OCI-M2 (cell line): ENCODE data around the gene ZNG1A.
"Not testable (repeated sequence)": the region's sequence is repeated elsewhere in the genome, so short reads cannot be mapped to it uniquely, and the experiment has no call there.

Experiments used
- DNase-seq: peaks from one replicate; lab custom pipeline; 2025; ENCODE audit not compliant: unreplicated experiment; lab: John Stamatoyannopoulos, UW

The ZNG1A gene

DNA sequence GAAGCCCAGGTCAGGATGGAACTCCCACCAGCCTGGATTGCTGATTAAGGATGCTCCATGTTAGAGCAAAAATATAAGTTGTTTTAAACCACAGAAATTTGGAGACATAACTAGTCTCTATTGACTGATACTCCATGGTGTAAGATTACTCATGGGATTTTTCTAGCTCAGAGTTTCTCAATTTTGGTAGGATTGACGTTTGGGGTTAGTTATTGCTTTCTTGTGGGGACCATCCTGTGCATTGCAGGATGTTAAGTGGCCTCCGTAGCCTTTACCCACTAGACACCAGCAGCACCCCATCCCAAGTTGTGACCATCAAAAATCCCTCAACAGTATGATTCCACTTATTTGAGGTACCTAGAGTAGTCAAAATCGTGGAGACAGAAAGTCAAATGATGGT, 80.1 kb downstream of the ZNG1A start:
- not testable (repeated sequence) for DNase-seq

DNA sequence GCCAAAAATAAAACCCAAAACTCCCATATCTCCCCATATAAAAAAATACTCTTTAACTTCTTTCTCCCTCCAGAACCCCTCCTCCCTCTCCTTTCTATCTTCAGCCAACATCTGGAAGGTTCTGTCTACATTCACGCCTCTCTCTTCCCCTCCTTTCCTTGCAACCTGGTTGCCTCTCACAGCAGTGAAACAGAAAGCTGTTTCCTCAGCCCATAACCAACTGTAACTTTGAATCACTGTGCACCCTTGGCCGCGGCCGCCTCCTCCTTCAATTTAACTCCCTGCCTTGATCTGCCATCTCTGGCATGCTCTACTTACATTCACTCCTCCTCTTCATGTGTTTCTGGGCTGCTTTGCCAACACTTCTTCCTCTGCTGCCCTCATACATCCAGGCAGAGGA, 83.9 kb downstream of the ZNG1A start:
- DNase-seq = not testable (repeated sequence)

DNA sequence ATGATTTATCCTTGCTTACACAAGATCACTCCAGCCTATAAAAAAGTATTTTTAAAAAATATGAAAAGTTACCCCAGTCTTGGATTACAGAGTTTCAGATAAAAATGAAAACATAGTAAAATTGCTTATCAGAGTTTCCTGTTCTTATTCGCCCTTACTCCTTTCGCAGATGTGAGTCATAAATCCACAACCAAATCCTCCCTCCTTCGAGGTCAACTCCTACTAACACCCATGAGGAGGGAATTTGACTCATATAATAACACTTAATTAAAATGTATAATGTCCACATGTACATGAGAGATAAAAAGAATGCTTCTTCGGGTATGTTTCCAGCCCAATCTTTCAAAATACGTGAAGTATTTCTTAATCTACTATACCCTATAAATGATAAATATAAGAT, 84.5 kb downstream of the ZNG1A start:
- DNase-seq = not testable (repeated sequence)

DNA sequence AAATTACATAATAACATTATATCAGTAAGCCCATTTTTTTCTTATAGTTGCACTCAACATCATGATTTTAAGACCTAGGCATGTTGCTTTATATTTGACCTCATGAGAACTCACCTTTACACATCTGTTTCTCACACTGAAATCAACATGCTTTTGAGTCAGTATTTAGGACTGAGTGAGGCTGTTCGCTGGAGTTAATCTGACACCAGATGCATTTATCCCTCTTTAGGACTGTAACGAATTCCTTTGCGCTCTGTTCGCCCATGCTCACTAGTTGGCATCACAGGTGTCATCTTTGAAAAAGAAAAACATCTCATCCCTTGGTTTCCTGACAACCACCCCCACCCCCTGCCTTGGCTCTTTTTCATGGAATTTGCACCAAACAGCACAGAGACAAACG, 84.9 kb downstream of the ZNG1A start:
- DNase-seq = not testable (repeated sequence)

DNA sequence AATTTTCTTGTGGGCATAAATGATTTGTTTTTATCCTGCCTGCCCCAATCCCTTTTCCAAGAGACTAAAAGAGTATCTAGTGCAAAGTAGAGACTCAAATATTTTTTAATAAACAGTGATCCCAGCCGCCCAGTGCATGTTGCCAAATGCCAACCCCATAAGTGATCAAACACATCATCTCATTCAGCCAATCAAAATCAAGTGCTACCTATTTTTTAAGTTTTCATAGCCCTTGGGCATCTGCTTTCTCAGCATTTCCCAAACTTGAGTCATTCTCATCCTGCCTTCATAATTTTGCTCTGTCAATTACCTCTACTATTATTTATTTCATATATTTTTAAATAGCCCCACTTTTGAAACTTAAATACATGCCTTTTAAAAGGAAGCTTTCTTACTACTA, 88.0 kb downstream of the ZNG1A start:
- not testable (repeated sequence) for DNase-seq

DNA sequence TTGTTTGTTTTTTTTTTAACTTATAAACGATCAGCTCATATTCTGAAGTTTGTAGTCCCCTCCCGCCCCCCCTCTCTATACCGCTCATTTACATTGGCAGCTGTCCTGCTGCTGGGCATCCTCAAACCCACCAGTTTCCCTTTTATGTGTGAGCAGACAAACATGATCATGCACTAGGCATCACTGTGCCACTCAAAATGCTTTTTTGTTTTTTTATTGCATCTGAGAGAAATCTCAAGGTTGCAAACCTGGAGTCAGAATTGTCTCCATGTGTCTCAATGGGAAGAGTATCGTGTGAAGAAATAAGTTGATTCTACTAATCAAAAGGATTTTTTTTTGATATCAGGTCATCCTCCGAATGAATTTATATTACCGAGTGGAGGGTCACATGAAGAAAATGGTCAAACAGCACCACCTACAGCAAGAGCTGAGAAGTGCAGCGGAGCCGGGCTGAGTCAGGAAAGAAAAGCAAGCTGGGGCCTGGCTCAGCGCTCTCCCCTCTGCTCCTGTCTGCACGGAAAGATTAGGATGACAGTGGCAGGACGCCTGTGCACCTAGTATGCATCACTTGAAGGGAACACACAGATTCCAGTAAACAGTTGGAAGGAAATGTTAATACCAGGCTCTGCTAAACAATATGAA, 90.3 kb downstream of the ZNG1A start:
- DNase-seq = not testable (repeated sequence)

DNA sequence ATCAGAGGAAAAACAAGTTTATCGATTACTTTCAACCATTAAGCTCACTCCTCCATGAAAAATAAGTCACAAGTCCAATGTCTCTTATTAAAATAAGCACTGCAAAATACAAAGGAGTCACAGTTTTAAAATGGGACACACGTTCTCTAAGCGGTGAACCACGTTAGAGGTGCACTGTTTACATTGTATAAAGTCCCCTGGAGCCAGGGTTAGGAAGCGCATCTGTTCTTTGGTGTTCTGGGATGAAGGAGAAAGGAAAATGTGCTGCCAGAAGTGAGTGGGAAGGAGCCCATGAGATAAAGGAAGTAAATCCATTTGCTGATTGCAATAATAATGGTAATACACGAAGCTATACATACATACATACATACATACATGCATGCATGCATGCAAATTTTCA, 91.0 kb downstream of the ZNG1A start:
- DNase-seq = not testable (repeated sequence)

DNA sequence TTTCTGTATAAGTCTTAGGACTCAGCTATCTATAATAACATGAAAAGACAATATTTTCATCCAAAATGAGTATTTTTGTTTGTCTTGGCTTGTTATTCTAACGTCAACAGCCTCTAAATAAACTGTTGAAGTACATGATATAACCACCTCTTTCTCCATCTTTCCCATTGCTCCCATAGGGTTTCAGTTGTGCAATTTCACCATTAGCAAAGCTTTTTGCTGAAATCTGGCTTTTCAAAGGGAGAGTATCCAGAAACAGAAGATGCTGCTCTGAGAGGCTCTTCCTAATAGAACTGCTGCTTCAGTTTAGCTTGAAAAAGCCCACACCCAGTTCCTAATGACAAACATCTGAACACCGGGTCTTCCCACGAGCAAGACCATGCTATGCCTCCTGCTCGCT, 91.8 kb downstream of the ZNG1A start:
- not testable (repeated sequence) for DNase-seq

DNA sequence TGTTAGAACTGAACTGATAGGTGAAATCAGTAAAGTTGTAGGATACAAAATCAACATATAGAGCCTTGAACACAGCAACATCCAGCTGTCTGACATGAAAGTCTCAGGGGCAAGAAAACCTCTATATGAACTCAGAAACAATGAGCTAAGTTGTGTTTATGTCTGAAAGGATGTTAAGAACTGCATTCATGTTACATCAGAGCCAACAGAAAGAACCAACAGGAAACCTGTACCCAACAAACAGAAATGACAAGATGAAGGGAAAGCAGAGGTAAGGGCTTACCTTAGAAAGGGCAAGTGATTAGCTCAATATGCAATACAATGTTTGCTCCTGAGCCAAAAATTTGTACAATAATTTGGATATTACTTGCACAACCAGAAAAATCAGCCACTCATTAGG, 92.2 kb downstream of the ZNG1A start:
- not testable (repeated sequence) for DNase-seq

DNA sequence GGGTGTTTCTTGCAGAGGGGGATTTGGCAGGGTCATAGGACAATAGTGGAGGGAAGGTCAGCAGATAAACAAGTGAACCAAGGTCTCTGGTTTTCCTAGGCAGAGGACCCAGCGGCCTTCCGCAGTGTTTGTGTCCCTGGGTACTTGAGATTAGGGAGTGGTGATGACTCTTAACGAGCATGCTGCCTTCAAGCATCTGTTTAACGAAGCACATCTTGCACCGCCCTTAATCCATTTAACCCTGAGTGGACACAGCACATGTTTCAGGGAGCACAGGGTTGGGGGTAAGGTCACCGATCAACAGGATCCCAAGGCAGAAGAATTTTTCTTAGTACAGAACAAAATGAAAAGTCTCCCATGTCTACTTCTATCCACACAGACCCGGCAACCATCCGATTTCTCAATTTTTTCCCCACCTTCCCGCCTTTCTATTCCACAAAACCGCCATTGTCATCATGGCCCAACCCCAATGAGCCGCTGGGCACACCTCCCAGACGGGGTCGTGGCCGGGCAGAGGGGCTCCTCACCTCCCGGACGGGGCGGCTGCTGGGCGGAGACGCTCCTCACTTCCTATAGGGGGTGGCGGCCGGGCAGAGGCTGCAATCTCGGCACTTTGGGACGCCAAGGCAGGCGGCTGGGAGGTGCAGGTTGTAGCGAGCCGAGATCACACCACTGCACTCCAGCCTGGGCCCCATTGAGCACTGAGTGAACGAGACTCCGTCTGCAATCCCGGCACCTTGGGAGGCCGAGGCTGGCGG, 95.7 kb downstream of the ZNG1A start:
- not testable (repeated sequence) for DNase-seq

DNA sequence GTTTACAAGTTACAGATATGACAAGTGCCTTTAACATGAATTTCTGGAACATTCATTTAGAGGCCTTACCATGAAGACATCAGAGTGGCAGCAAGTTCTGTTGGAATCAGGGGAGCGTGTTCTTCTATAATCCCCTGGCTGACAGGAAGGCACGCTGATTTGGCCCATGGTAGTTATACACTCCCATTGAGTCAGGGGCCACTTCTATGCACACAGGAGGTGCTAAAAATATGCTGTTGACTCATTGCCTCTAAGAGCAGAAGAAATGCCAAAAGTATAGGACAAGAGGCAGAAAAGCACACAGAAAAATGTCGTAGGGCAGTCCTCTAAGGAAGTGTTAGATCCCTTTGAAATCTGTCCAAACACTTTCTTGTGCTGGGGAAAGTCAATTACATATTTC, 100.5 kb downstream of the ZNG1A start:
- not testable (repeated sequence) for DNase-seq

DNA sequence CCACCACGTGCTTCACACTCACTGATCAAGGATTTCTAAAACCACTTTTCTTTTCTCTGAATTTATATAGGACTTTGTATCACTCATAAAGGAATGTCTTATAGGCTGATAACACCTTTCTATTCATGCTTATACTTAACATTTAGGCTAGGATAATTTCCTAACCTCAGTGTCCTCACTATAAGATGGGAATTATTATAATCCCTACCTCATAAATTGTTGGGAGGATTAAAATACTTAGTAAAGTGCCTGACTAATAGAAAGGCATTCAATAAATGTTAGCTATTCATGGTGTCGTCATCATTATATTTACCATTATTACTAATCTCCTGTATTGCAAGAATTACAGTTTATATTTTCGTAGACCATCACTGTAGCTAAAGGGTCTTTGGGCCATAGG, 102.5 kb downstream of the ZNG1A start:
- DNase-seq = not testable (repeated sequence)

DNA sequence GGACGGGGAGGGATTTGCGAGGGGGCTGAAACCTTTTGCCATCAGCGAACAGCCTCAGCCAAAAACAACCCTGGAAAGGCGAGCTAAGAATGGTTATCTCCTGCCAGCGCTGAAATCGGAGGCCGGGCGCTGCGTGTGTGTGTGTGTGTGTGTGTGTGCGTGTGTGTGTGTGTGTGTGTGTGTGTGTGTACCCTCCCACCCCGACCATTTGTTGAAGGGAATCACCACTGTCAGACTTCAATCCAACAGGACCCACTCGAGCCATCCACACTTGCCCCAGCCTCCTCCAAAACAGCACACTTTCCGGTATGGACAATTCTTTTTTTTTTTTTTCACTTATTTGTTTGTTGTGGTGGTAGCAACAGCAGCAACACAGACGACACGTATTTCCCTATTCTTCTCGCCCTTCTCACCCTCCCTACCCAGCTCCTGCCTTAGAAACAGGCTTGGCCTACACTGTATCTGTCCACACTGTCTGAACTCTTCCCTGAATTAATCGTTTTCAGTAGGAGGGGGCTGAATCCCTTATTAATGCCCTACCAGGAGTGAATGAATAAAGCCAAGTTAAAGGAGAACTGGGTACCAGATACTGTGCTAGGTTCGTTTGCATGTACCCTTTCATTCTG, 104.8 kb downstream of the ZNG1A start:
- not testable (repeated sequence) for DNase-seq

DNA sequence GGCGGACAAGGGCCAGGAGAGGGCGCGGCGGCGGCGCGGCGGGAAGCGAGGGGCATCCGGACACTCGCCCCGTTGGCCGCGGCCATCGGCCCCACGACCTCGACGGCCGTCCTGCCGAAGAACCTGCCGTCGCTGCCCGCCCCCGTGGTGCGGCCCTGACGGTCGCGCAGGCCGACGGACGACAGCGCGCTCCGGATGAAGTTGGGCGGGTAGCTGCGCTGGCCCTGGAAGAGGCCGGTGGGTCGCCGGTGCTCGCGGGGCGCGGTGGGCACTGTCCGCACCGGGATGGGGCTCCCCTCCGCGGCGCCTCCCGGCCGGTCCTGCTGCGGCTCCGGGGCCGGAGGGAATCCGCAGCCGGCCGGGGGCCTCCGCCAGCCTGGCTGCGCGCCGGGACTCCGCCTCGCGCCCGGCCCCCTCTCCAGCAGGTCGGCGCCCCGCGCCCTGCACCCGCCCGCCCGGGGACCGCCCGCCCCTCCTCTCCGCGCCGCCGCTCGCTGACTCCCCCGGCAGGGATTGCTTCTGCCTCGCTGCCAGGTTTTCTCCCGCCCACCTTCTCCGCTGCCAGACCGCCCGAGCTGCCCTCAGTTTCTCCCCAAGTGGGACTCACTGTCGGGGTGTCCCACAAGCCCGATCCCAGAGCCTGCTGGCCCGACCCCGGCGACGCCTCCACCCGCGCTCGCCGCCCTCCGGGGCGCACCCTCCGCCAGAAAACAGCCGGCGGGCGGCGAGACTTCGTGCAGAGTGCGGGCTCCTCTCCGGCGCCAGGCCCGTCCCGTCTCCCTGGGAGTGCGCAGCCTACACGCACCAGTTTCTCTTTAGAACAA, 105.6 kb downstream of the ZNG1A start:
- DNase-seq = not testable (repeated sequence)
